SK-MEL-5 (cell line): ENCODE results near the gene RRAGD. TPM values are rescaled to one million over a fixed set of nuclear protein-coding genes. Genes with fewer than 3 reads are reported as not detected.

ENCODE experiments used
- DNase-seq: peaks from one replicate; pipeline ENCODE4 v3.0.0-alpha.2; 2016; ENCODE audit warnings: low read depth, low spot score
- in situ Hi-C: cut with HindIII; loops from 2 replicates; pipeline ENCODE4 v1.10.0; 2016; ENCODE audit warnings: low sequenced_read_pairs, high pct_unique_total_duplicates, low pct_unique_long_range_greater_than_20kb
- polyA plus RNA-seq, 2 experiments: library from polyadenylated mRNA; depleted of rRNA; stranded (reverse); fragments of >200 nt; gene quantifications; 2 replicates each; pipeline ENCODE4 v1.2.3, GENCODE V29; 2015
- total RNA-seq: library from RNA; depleted of rRNA; stranded (reverse); fragments of >200 nt; shearing (Covaris generic); gene quantifications from 2 replicates; pipeline ENCODE4 v1.2.3, GENCODE V29; 2014; rRNA removed

RRAGD gene
- total RNA-seq = 145 and 165 TPM in 2 replicates
- 42.8 and 60.4 TPM in 2 replicates for polyA plus RNA-seq (2015; cell fraction: cytosol; rRNA removed)
- polyA plus RNA-seq (2015; cell fraction: nucleus; rRNA removed) = 10.3 and 16.5 TPM in 2 replicates

GRCh38 chr6:89412071-89413005 is at the start of gene RRAGD:
TSS of gene RRAGD (minus strand) at chr6:89412273. CDS start at chr6:89411993, 280 bp downstream.
- in situ Hi-C loops = no loop called here
- DNase-seq = peak; percentile 80

- no peak for DNase-seq
- in situ Hi-C loops = no loop called here
Observed at GRCh38 chr6:89460713-89461112, 48.6 kb upstream of the RRAGD start.

GRCh38 chr6:89459501-89459900 is 47.4 kb upstream of the RRAGD start:
- DNase-seq = no peak
- in situ Hi-C loops = no loop called here

- DNase-seq = no peak
- in situ Hi-C loops = no loop called here
Observed at GRCh38 chr6:89458704-89459103, 46.6 kb upstream of the RRAGD start.

- in situ Hi-C loops = no loop called here
- peak; percentile 37 for DNase-seq
Observed at GRCh38 chr6:89454300-89454699, 42.2 kb upstream of the RRAGD start.

GRCh38 chr6:89452281-89452680 is 40.2 kb upstream of the RRAGD start:
- in situ Hi-C loops = no loop called here
- no peak for DNase-seq

- DNase-seq = no peak
- in situ Hi-C loops = loop anchor here (25.0 kb wide), 1 partner anchor 188 kb away; the partner anchor contains the start of gene LYRM2
Observed at GRCh38 chr6:89449193-89449592, 37.1 kb upstream of the RRAGD start.

- DNase-seq = no peak
- in situ Hi-C loops = loop anchor here (25.0 kb wide), 1 partner anchor 194 kb away; the partner anchor contains the start of gene LYRM2
Observed at GRCh38 chr6:89443658-89444057, 31.6 kb upstream of the RRAGD start.

GRCh38 chr6:89440200-89440599 is 28.1 kb upstream of the RRAGD start:
- no peak for DNase-seq
- in situ Hi-C loops = loop anchor here (25.0 kb wide), 1 partner anchor 197 kb away; the partner anchor contains the start of gene LYRM2

GRCh38 chr6:89439014-89439413 is 26.9 kb upstream of the RRAGD start:
- DNase-seq = no peak
- in situ Hi-C loops = loop anchor here (25.0 kb wide), 1 partner anchor 198 kb away; the partner anchor contains the start of gene LYRM2

- in situ Hi-C loops = loop anchor here (25.0 kb wide), 1 partner anchor 199 kb away; the partner anchor contains the start of gene LYRM2
- no peak for DNase-seq
Observed at GRCh38 chr6:89438248-89438647, 26.2 kb upstream of the RRAGD start.

GRCh38 chr6:89436226-89436625 is 24.2 kb upstream of the RRAGD start:
- peak; percentile 36 for DNase-seq
- in situ Hi-C loops = loop anchor here (25.0 kb wide), 1 partner anchor 201 kb away; the partner anchor contains the start of gene LYRM2

GRCh38 chr6:89434954-89435353 is 22.9 kb upstream of the RRAGD start:
- DNase-seq = no peak
- in situ Hi-C loops = loop anchor here (25.0 kb wide), 1 partner anchor 202 kb away; the partner anchor contains the start of gene LYRM2

- in situ Hi-C loops = loop anchor here (25.0 kb wide), 1 partner anchor 203 kb away; the partner anchor contains the start of gene LYRM2
- no peak for DNase-seq
Observed at GRCh38 chr6:89434150-89434499, 22.1 kb upstream of the RRAGD start.

GRCh38 chr6:89433252-89434149 is 21.4 kb upstream of the RRAGD start:
- DNase-seq = peak; percentile 22
- in situ Hi-C loops = loop anchor here (25.0 kb wide), 1 partner anchor 204 kb away; the partner anchor contains the start of gene LYRM2

- peak; percentile 62 for DNase-seq
- in situ Hi-C loops = loop anchor here (25.0 kb wide), 1 partner anchor 204 kb away; the partner anchor contains the start of gene LYRM2
Observed at GRCh38 chr6:89432875-89433251, 20.8 kb upstream of the RRAGD start, which contains the start of gene ANKRD6. TSS of gene ANKRD6 (plus strand) at chr6:89433152. CDS start at chr6:89566977, 133,825 bp downstream.
